Fibroblast of lung (primary cell): Measurements from ENCODE around the gene FMNL2. TPM values are rescaled to one million over a fixed set of nuclear protein-coding genes. Genes with fewer than 3 reads are reported as not detected.

Experiments
- DNase-seq, 2 donors: peaks; one replicate each; pipeline versions ENCODE4 v3.0.0 to v3.0.0-alpha.2; 2010; ENCODE audit warnings: low read depth in 2 of 2
- H2AFZ ChIP-seq: 2 replicates; pipeline ENCODE4 v1.5.1; 2012; ENCODE audit warnings: low read length, control low read depth, inconsistent platforms
- H3K27ac ChIP-seq: 2 replicates; pipeline ENCODE4 v1.5.1; 2011; ENCODE audit warnings: low read length, control low read depth; ENCODE audit not compliant: insufficient read depth
- H3K27me3 ChIP-seq: 2 replicates; pipeline ENCODE4 v1.5.1; 2011; ENCODE audit warnings: mild to moderate bottlenecking, low read length; ENCODE audit not compliant: control insufficient read depth, insufficient read depth
- H3K36me3 ChIP-seq: 2 replicates; pipeline ENCODE4 v1.5.1; 2011; ENCODE audit warnings: low read length; ENCODE audit not compliant: control insufficient read depth, insufficient read depth
- H3K4me1 ChIP-seq: 2 replicates; pipeline ENCODE4 v1.5.1; 2011; ENCODE audit warnings: low read length; ENCODE audit not compliant: control insufficient read depth, insufficient read depth; ENCODE audit errors: extremely low read depth
- H3K4me2 ChIP-seq: 2 replicates; pipeline ENCODE4 v1.5.1; 2011; ENCODE audit warnings: low read length, control low read depth; ENCODE audit not compliant: insufficient read depth; ENCODE audit errors: extremely low read depth
- H3K4me3 ChIP-seq, 4 experiments: fragments of 200-600 bp in 1 of 4; sonication (generic) in 1 of 4; replicated peaks in 1 of 4; 2 replicates each; pipeline ENCODE4 v1.5.1; 2011 to 2016; ENCODE audit warnings: low read length in 4 of 4, low read depth in 3 of 4, mild to moderate bottlenecking in 3 of 4, control low read depth in 2 of 4, inconsistent platforms in 1 of 4, mixed read lengths in 1 of 4; ENCODE audit not compliant: insufficient read depth in 1 of 4; ENCODE audit errors: control extremely low read depth in 1 of 4
- H3K79me2 ChIP-seq: 2 replicates; pipeline ENCODE4 v1.5.1; 2012; ENCODE audit warnings: mild to moderate bottlenecking, low read length, inconsistent platforms; ENCODE audit not compliant: control insufficient read depth, insufficient read depth
- H3K9ac ChIP-seq: 2 replicates; pipeline ENCODE4 v1.5.1; 2011; ENCODE audit warnings: mild to moderate bottlenecking, low read length, control low read depth; ENCODE audit not compliant: insufficient read depth
- H3K9me3 ChIP-seq: 2 replicates; pipeline ENCODE4 v1.5.1; 2012; ENCODE audit warnings: low read depth, low read length; ENCODE audit not compliant: control insufficient read depth, insufficient read depth
- H4K20me1 ChIP-seq: 2 replicates; pipeline ENCODE4 v1.5.1; 2011; ENCODE audit warnings: low read length; ENCODE audit not compliant: control insufficient read depth, insufficient read depth; ENCODE audit errors: extremely low read depth
- CTCF ChIP-seq, 2 donors: IDR thresholded peaks in 1 of 2; conservative IDR thresholded peaks in 1 of 2; 1 replicate in 1 of 2; 2 replicates in 1 of 2; pipeline ENCODE4 v1.5.1; 2011 to 2012; ENCODE audit warnings: low read length in 2 of 2, control low read depth in 1 of 2, inconsistent platforms in 1 of 2, low read depth in 1 of 2, mild to moderate bottlenecking in 1 of 2
- EZH2 ChIP-seq: IDR thresholded peaks from 2 replicates; pipeline ENCODE4 v1.5.1; 2012; ENCODE audit warnings: low read length, control low read depth, mild to moderate bottlenecking; ENCODE audit errors: missing control alignments
- polyA plus RNA-seq, 2 donors: library from polyadenylated mRNA; depleted of rRNA in 1 of 2; stranded (reverse) in 1 of 2; unstranded in 1 of 2; fragments of >200 nt; gene quantifications; 2 replicates each; pipeline ENCODE4 v1.2.1, GENCODE V29; 2011 to 2012; ENCODE audit warnings: missing spikeins in 1 of 2
- total RNA-seq: library from RNA; depleted of rRNA; stranded (reverse); fragments of >200 nt; gene quantifications from 2 replicates; pipeline ENCODE4 v1.2.1, GENCODE V29; 2014

FMNL2 gene
- total and polyA plus RNA-seq, 2 donors (not counting 1 experiment from before 2014, with no cell fraction given): 12.0 to 30.2 TPM

- Histone ChIP-seq H3K36me3 (no peaks in the 10 kb centered on the region), H3K9ac (no peak overlapping the region), H3K27ac (no peak overlapping the region), H3K4me3 (no peak overlapping the region), H3K79me2 (peaks cover 3% of the 10 kb centered on the region), H3K27me3 (no peaks in the 10 kb centered on the region), H3K4me2 (no peak overlapping the region), H4K20me1 (no peaks in the 10 kb centered on the region), H2AFZ (no peak overlapping the region), H3K4me1 (peaks cover 11% of the 10 kb centered on the region), H3K9me3 (no peaks in the 10 kb centered on the region)
- peak in 1 of 2 donors; percentile 81 for DNase-seq
- TF ChIP-seq EZH2 (no peak), CTCF (conservative IDR thresholded peaks at IDR 0.05 in 1 of 2, IDR thresholded peaks at IDR 0.05 in 1 of 2; ENCODE audit: low read depth in 1 of 2, low read length in 2 of 2) (no peak)
Observed at GRCh38 chr2:152504618-152505017, 169.6 kb downstream of the FMNL2 start.

GRCh38 chr2:152505495-152505906 is 170.5 kb downstream of the FMNL2 start:
- peak; percentile 55 to 77 for DNase-seq
- Histone ChIP-seq H3K27me3 (no peaks in the 10 kb centered on the region), H3K4me3 (no peak overlapping the region), H3K4me1 (peaks cover 11% of the 10 kb centered on the region), H3K9me3 (no peaks in the 10 kb centered on the region), H3K36me3 (no peaks in the 10 kb centered on the region), H3K79me2 (peaks cover 3% of the 10 kb centered on the region), H4K20me1 (no peaks in the 10 kb centered on the region), H3K4me2 (no peak overlapping the region), H2AFZ (no peak overlapping the region), H3K9ac (no peak overlapping the region), H3K27ac (no peak overlapping the region)
- TF ChIP-seq CTCF (conservative IDR thresholded peaks at IDR 0.05 in 1 of 2, IDR thresholded peaks at IDR 0.05 in 1 of 2; ENCODE audit: low read depth in 1 of 2, low read length in 2 of 2) (no peak), EZH2 (no peak)

- Histone ChIP-seq H3K27ac (no peak overlapping the region), H3K4me2 (no peak overlapping the region)
- peak in 1 of 2 donors; percentile 93 for DNase-seq
Observed at GRCh38 chr2:152506843-152507242, 171.9 kb downstream of the FMNL2 start.

More at GRCh38 chr2:152506843-152507242, 171.9 kb downstream of the FMNL2 start:
- no peak for TF ChIP-seq CTCF (conservative IDR thresholded peaks at IDR 0.05 in 1 of 2, IDR thresholded peaks at IDR 0.05 in 1 of 2; ENCODE audit: low read depth in 1 of 2, low read length in 2 of 2)
- TF ChIP-seq EZH2: no peak
- Histone ChIP-seq H4K20me1 (no peaks in the 10 kb centered on the region), H3K9ac (no peak overlapping the region), H3K4me3 (no peak overlapping the region), H3K9me3 (no peaks in the 10 kb centered on the region), H3K4me1 (peaks cover 11% of the 10 kb centered on the region), H3K36me3 (no peaks in the 10 kb centered on the region), H3K79me2 (peaks cover 3% of the 10 kb centered on the region), H2AFZ (no peak overlapping the region), H3K27me3 (no peaks in the 10 kb centered on the region)
